ENCODE results near the gene NFKBIA.

- TF ChIP-seq POLR2A (IDR thresholded peaks at IDR 0.05) (no peak), CTCF (IDR thresholded peaks at IDR 0.05) (no peak)
Measured at GRCh38 chr14:35403603-35404448, 723 bp downstream of the NFKBIA start.

Measured in heart left ventricle (tissue), 13 donors.